ENCODE measurements around the gene NTRK3. TPM values are rescaled to one million over a fixed set of nuclear protein-coding genes. Genes with fewer than 3 reads are reported as not detected.
A peak's percentile ranks its signal among the peaks of the same experiment; 100 is the strongest.

The NTRK3 gene
- 3.5 TPM for total RNA-seq
- long read RNA-seq, partial matches to known transcripts = 2 of 6 reads
- long read RNA-seq, other reads (novel, unspliced or antisense) = 3 of 6 reads

DNA sequence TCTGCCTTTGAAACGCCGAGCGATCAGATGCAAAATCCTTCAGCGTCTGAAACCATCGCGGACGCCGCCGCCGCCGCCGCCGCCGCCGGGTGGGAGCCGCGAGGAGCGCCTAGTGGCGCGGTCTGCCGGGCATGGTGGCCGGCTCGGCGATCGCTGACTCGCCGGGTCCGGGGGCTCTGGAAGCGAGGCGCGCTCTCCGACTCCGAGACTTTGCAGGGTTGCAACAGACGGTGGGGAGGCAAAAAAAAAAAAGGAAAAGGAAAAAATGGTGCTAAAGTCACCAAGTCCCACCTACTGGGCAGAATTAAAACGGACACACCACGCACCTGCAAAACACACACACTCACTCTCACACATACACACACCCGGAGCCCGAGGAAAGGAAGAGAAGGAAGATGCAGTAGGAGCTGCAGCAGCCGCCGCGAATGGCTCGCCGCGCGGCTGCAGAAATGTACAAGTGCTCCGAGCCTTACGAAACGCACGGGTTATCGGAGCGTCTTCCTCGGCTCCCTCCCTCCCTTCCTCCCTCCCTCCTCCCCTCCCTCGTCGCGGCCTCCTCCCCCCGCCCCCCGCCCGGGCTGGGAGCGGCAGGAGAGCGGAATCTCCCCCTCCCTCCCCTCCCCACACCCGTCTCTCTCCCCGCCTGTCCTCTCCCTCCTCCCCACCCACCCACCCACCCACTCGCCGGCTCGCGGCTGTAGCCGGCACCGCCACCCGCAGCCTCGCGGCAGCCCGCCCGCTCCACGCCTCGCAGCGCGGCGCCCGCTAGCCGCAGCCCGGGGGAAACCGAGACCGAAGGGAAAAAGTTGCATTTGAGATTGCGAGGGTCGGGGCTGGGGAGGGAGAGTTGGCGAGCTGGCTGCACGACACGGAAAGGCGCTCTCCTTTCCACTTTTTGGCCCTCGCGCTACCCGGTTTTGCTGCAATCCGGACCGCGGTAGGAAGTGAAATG, at the start of gene NTRK3:
Gene NTRK3 (minus strand): TSS at position 461 of the 952 bp plus-strand sequence. CDS start 586 bp downstream, outside the sequence.
- no peaks in the 10 kb centered on the region for H3K36me3 ChIP-seq
- TF ChIP-seq, protein P1, sequence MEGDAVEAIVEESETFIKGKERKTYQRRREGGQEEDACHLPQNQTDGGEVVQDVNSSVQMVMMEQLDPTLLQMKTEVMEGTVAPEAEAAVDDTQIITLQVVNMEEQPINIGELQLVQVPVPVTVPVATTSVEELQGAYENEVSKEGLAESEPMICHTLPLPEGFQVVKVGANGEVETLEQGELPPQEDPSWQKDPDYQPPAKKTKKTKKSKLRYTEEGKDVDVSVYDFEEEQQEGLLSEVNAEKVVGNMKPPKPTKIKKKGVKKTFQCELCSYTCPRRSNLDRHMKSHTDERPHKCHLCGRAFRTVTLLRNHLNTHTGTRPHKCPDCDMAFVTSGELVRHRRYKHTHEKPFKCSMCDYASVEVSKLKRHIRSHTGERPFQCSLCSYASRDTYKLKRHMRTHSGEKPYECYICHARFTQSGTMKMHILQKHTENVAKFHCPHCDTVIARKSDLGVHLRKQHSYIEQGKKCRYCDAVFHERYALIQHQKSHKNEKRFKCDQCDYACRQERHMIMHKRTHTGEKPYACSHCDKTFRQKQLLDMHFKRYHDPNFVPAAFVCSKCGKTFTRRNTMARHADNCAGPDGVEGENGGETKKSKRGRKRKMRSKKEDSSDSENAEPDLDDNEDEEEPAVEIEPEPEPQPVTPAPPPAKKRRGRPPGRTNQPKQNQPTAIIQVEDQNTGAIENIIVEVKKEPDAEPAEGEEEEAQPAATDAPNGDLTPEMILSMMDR (IDR thresholded peaks at IDR 0.05) = no peak

DNA sequence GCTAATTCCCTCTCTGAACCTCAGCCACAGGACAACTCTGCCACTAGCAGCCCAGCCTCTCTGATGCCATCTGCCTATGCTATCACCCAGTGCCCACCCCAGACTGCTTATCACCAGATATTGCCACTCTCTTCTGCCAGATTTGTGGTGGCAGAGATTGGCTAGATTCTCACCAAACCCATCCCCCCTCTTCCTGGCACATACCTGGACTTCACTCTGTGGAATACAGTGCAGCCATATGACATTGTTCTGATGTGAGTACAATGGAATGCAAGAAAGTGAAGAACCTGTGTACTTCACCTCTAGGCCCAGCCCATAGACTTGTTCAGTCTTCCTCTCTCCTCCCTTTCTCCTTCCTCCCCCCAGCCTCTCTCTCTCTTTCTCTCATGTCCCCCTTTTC, 46.9 kb upstream of the NTRK3 start:
- Histone ChIP-seq H3K27me3 (ENCODE audit: low read depth) (no peaks in the 10 kb centered on the region), H3K4me1 (no peaks in the 10 kb centered on the region), H3K4me3 (no peak overlapping the region), H3K36me3 (no peaks in the 10 kb centered on the region), H3K27ac (no peak overlapping the region), H3K9me3 (no peaks in the 10 kb centered on the region)
- TF ChIP-seq, protein P1 (IDR thresholded peaks at IDR 0.05) = no peak
- peak; percentile 64 to 78 for ATAC-seq
- intact Hi-C loops (cut with DNase I) = no loop called here
- no peak for DNase-seq

More for the DNA sequence above, at the start of gene NTRK3:
- peak in 1 of 2 donors; percentile 28 for ATAC-seq
- H3K9me3 ChIP-seq = no peaks in the 10 kb centered on the region
- H3K4me3 ChIP-seq = peak within 1 kb of the TSS; percentile 47
- intact Hi-C loops (cut with DNase I) = no loop called here
- H3K27me3 ChIP-seq (ENCODE audit: low read depth) = peaks cover 72% of the 10 kb centered on the region
- DNase-seq = no peak
- no peak within 1 kb of the TSS for H3K27ac ChIP-seq
- H3K4me1 ChIP-seq = peaks cover 16% of the 10 kb centered on the region

DNA sequence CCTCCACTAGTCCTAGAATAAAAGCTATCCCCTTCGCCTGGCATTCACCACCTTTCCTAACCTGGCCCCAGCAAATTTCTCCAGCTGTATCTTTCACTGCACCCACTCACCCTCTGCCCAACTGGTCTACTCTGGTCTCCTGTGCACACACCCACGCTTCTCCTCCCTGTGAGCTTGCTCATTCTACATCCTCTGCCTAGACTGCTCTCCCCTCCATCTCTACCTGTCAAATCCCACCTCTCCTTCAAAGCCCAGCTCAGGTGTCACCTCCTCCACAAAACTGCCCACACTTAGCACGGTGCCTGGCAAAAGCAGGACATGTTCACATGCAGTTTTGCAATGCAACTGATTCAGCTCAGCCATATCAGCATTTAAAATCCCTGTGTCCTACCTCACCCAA, 45.8 kb upstream of the NTRK3 start:
- H3K27ac ChIP-seq = no peak overlapping the region
- H3K4me1 ChIP-seq = no peaks in the 10 kb centered on the region
- ATAC-seq (peak in 1 of 2 donors; percentile 36), DNase-seq (no peak)
- H3K27me3 ChIP-seq (ENCODE audit: low read depth) = no peaks in the 10 kb centered on the region
- TF ChIP-seq, protein P1 (IDR thresholded peaks at IDR 0.05) = no peak
- H3K36me3 ChIP-seq = no peaks in the 10 kb centered on the region
- no peaks in the 10 kb centered on the region for H3K9me3 ChIP-seq
- no peak overlapping the region for H3K4me3 ChIP-seq
- intact Hi-C loops (cut with DNase I) = no loop called here

DNA sequence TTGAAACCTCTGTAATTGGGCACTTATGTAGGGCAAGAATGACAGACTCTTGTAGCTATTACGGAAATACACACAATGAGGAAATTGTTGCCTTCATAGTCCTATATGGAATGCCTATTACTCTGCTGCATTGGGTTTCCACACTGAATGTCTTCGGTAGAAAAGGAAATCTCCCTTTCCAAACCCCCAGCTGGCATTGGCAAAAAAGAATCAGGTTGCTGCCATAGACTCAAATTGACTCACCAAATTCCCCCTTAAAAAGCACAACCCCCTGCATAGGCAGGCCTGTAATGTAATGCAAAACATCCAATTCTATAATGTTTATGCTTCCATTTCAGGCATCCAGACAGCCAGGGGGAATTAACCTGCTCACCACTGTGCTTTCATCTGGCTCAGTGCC, 44.8 kb upstream of the NTRK3 start:
- ATAC-seq = no peak

DNA sequence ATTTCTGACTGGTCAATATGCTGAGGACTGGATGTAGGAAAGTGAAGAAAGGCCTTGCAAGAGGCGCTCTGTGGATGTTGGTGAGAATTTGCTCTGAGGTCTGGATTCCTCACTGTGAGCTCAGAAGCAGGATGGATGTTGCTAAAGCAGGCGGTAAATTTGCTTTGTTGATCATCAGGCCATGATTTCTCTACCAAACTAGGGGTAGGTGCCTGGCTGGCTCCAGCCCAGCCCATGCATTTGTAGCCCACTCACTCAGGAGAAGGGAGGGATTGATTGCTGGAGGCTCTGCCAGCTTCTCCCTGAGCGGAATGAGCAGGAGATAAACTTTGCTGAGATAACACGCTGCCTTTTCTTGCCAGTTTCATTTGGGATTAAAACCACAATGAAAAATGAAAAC, 44.3 kb upstream of the NTRK3 start:
- Histone ChIP-seq H3K4me1 (no peaks in the 10 kb centered on the region), H3K27me3 (ENCODE audit: low read depth) (no peaks in the 10 kb centered on the region), H3K4me3 (no peak overlapping the region), H3K9me3 (no peaks in the 10 kb centered on the region), H3K27ac (no peak overlapping the region), H3K36me3 (no peaks in the 10 kb centered on the region)
- TF ChIP-seq, protein P1 (IDR thresholded peaks at IDR 0.05) = no peak
- DNase-seq (no peak), ATAC-seq (no peak)
- intact Hi-C loops (cut with DNase I) = no loop called here

More for the DNA sequence above, 44.8 kb upstream of the NTRK3 start:
- DNase-seq = no peak
- intact Hi-C loops (cut with DNase I) = no loop called here
- TF ChIP-seq, protein P1 (IDR thresholded peaks at IDR 0.05) = no peak
- H3K36me3 ChIP-seq = no peaks in the 10 kb centered on the region
- H3K27ac ChIP-seq = no peak overlapping the region
- no peaks in the 10 kb centered on the region for H3K4me1 ChIP-seq
- no peak overlapping the region for H3K4me3 ChIP-seq
- H3K27me3 ChIP-seq (ENCODE audit: low read depth) = no peaks in the 10 kb centered on the region
- H3K9me3 ChIP-seq = no peaks in the 10 kb centered on the region

Measured in lower lobe of right lung (tissue), 2 donors.